Hair follicular keratinocyte (primary cell): ENCODE results near the gene GSG1L. TPM values are rescaled to one million over a fixed set of nuclear protein-coding genes. Genes with fewer than 3 reads are reported as not detected.

Experiments
- total RNA-seq: library from RNA; depleted of rRNA; stranded (reverse); fragments of >200 nt; gene quantifications from 2 replicates; pipeline ENCODE4 v1.2.3, GENCODE V29; 2015

GSG1L gene
- not detected in 2 replicates for total RNA-seq

GRCh38 chr16:28063591-28064061 lies at the start of gene GSG1L:
TSS of gene GSG1L (minus strand) at chr16:28063714. CDS start at chr16:28063424, 290 bp downstream.

Other genes starting within 250 kb of the GSG1L start
- 62.3 and 93.1 TPM in 2 replicates for gene XPO6, start 148.3 kb upstream of the GSG1L start, total RNA-seq
- gene SBK1, start 228.8 kb upstream of the GSG1L start, total RNA-seq: 0.08 TPM in 1 of 2 replicates, not detected in the other